ENCODE results near the gene ADCY9. TPM values are rescaled to one million over a fixed set of nuclear protein-coding genes. Genes with fewer than 3 reads are reported as not detected.

ADCY9 gene
- total RNA-seq, 1 experiment from 2014 or later = 9.8 TPM

- H3K4me3 ChIP-seq (replicated peaks in 1 of 2; ENCODE audit: low read depth in 1 of 2, low read length in 2 of 2) = peak overlapping the region; percentile 17 to 33
- POLR2A ChIA-PET = interaction anchor here (1.1 kb wide), 1 partner anchor 127 kb away, joined by 3 read pairs; no protein-coding TSS in a partner anchor
Observed at GRCh38 chr16:4052801-4053293, 63.4 kb downstream of the ADCY9 start.

GRCh38 chr16:4052096-4052495 lies 64.1 kb downstream of the ADCY9 start:
- POLR2A ChIA-PET = no interaction called here
- no peak for ATAC-seq
- intact Hi-C loops (cut with micrococcal nuclease) = no loop called here

More at GRCh38 chr16:4052801-4053293, 63.4 kb downstream of the ADCY9 start:
- no TSS peak for BruUV-seq (replicated peaks)
- Histone ChIP-seq H3K27me3 (ENCODE audit: insufficient read depth, low read length) (no peaks in the 10 kb centered on the region), H3K36me3 (ENCODE audit: control insufficient read depth in 1 of 2, insufficient read depth in 2 of 2, low read length in 2 of 2) (no peaks in the 10 kb centered on the region), H3K9me2 (ENCODE audit: insufficient read depth) (no peaks in the 10 kb centered on the region), H3K4me2 (ENCODE audit: low read length) (peak overlapping the region; percentile 68), H2AFZ (ENCODE audit: low read depth, low read length, poor library complexity, severe bottlenecking) (no peak overlapping the region), H3K9ac (ENCODE audit: low read length) (peak overlapping the region; percentile 26; the same call in 1 of the 2 replicates), H3K4me1 (ENCODE audit: control insufficient read depth in 1 of 2, insufficient read depth in 2 of 2, low read length in 2 of 2) (peaks cover 24 to 37% of the 10 kb centered on the region in 2 experiments; a peak in 3 of 4 replicates), H3K79me2 (ENCODE audit: insufficient read depth, low read length) (no peaks in the 10 kb centered on the region), H3K9me3 (ENCODE audit: control insufficient read depth in 1 of 2, insufficient read depth in 1 of 2, low read depth in 1 of 2, low read length in 2 of 2) (no peaks in the 10 kb centered on the region), H4K20me1 (ENCODE audit: insufficient read depth) (no peaks in the 10 kb centered on the region), H3K27ac (ENCODE audit: low read depth, low read length) (peak overlapping the region; percentile 55)
- intact Hi-C loops (cut with micrococcal nuclease) = no loop called here
- TF ChIP-seq CEBPB (IDR thresholded peaks at IDR 0.05; ENCODE audit: low read depth) (peak; percentile 81), ELF1 (IDR thresholded peaks at IDR 0.05; ENCODE audit: borderline replicate concordance, low read depth) (no peak)
- ATAC-seq = peak; percentile 53
- ChIA-PET CTCF (no interaction called here), RAD21 (ENCODE audit: low non-redundant PET in 1 of 2, low total read pairs in 2 of 2, uncharacterized antibody in 2 of 2, unreplicated experiment in 2 of 2) (interaction anchor here in 1 of 2 experiments (0.6 kb wide), 1 partner anchor 11 kb away, joined by 4 read pairs; no protein-coding TSS in a partner anchor)
- peak; percentile 3 for DNase-seq (ENCODE audit: low read depth, low spot score)

More at GRCh38 chr16:4052096-4052495, 64.1 kb downstream of the ADCY9 start:
- Histone ChIP-seq H3K4me3 (replicated peaks in 1 of 2; ENCODE audit: low read depth in 1 of 2, low read length in 2 of 2) (no peak overlapping the region), H3K36me3 (ENCODE audit: control insufficient read depth in 1 of 2, insufficient read depth in 2 of 2, low read length in 2 of 2) (no peaks in the 10 kb centered on the region), H3K27ac (ENCODE audit: low read depth, low read length) (no peak overlapping the region), H3K4me2 (ENCODE audit: low read length) (no peak overlapping the region), H3K9me2 (ENCODE audit: insufficient read depth) (no peaks in the 10 kb centered on the region), H3K79me2 (ENCODE audit: insufficient read depth, low read length) (no peaks in the 10 kb centered on the region), H3K27me3 (ENCODE audit: insufficient read depth, low read length) (no peaks in the 10 kb centered on the region), H3K9me3 (ENCODE audit: control insufficient read depth in 1 of 2, insufficient read depth in 1 of 2, low read depth in 1 of 2, low read length in 2 of 2) (no peaks in the 10 kb centered on the region), H2AFZ (ENCODE audit: low read depth, low read length, poor library complexity, severe bottlenecking) (no peak overlapping the region), H3K9ac (ENCODE audit: low read length) (no peak overlapping the region), H4K20me1 (ENCODE audit: insufficient read depth) (no peaks in the 10 kb centered on the region), H3K4me1 (ENCODE audit: control insufficient read depth in 1 of 2, insufficient read depth in 2 of 2, low read length in 2 of 2) (peaks cover 24 to 37% of the 10 kb centered on the region in 2 experiments; a peak in 3 of 4 replicates)
- no TSS peak for BruUV-seq (replicated peaks)
- no peak for DNase-seq (ENCODE audit: low read depth, low spot score)
- TF ChIP-seq CEBPB (IDR thresholded peaks at IDR 0.05; ENCODE audit: low read depth) = no peak
- no peak for TF ChIP-seq JUND (IDR thresholded peaks at IDR 0.05)
- no peak for TF ChIP-seq ZNF274 (IDR thresholded peaks at IDR 0.05; ENCODE audit: low read depth, low read length)
- RAD21 ChIA-PET (ENCODE audit: low non-redundant PET in 1 of 2, low total read pairs in 2 of 2, uncharacterized antibody in 2 of 2, unreplicated experiment in 2 of 2) = no interaction called here
- CTCF ChIA-PET = no interaction called here

Measured in HCT116 (cell line).